HepG2 (cell line): ENCODE measurements around the gene TMEM204. TPM values are rescaled to one million over a fixed set of nuclear protein-coding genes. Genes with fewer than 3 reads are reported as not detected.
A peak's percentile ranks its signal among the peaks of the same experiment; 100 is the strongest.

Experiments
- ATAC-seq: fragments of 200-7000 bp; cut with Tn5 transposase; 3 replicates; pipeline ENCODE4 v1.9.1; 2020; ENCODE audit warnings: mild to moderate bottlenecking, moderate library complexity
- Bru-seq: library from RNA; stranded (reverse); fragments of 400-500 nt; gene quantifications from one replicate; lab custom pipeline; 2021; lab: Mats Ljungman, UMichigan
- BruChase-seq, 2 experiments: library from RNA; stranded (reverse); fragments of 400-500 nt; gene quantifications; one replicate each; lab custom pipeline; 2021; lab: Mats Ljungman, UMichigan
- BruUV-seq: library from RNA; stranded (reverse); fragments of 400-500 nt; replicated peaks from 2 replicates; lab custom pipeline; 2021; lab: Mats Ljungman, UMichigan
- CTCF ChIA-PET: fragments of 300-600 bp; formaldehyde crosslinking; extraction: SDS; loops from one replicate; lab custom pipeline; 2021; ENCODE audit warnings: low total read pairs, inconsistent platforms, low intra/inter-chr PET ratio; lab: Yijun Ruan, JAX
- POLR2A ChIA-PET: fragments of 350-600 bp; sonication (Branson Sonifier 250); formaldehyde crosslinking; loops from one replicate; lab custom pipeline; 2020; ENCODE audit warnings: antibody characterized with exemption, inconsistent platforms; lab: Yijun Ruan, JAX
- DNase-seq: peaks from one replicate; pipeline ENCODE4 v3.0.0-alpha.2; 2015; ENCODE audit warnings: low spot score
- FAIRE-seq: peaks from 3 replicates; lab custom pipeline; 2011; peaks lifted over from hg19 to GRCh38; lab: Jason Lieb, UNC
- H2AFZ ChIP-seq: one replicate; pipeline ENCODE4 v1.6.1; 2011; ENCODE audit warnings: low read length, inconsistent platforms
- H3K27ac ChIP-seq: fragments of 300-600 bp; 3 replicates; pipeline ENCODE4 v1.8.0; 2011; ENCODE audit warnings: mixed run types, mild to moderate bottlenecking, mixed read lengths, low read length, inconsistent platforms; ENCODE audit not compliant: insufficient read depth; ENCODE audit errors: extremely low read length
- H3K27me3 ChIP-seq, 2 experiments: fragments of 200-600 bp in 1 of 2; 2 replicates in 1 of 2; 3 replicates in 1 of 2; pipeline versions ENCODE4 v1.6.0 to v1.8.0; 2011; ENCODE audit warnings: low read length in 2 of 2, mild to moderate bottlenecking in 2 of 2, moderate library complexity in 2 of 2, inconsistent platforms in 1 of 2; ENCODE audit not compliant: insufficient read depth in 2 of 2, control insufficient read depth in 1 of 2
- H3K36me3 ChIP-seq, 2 experiments: fragments of 200-600 bp in 1 of 2; replicated peaks in 1 of 2; 2 replicates in 1 of 2; 3 replicates in 1 of 2; pipeline versions ENCODE4 v1.5.1 to v1.8.0; 2011; ENCODE audit warnings: low read length in 2 of 2, inconsistent platforms in 1 of 2; ENCODE audit not compliant: insufficient read depth in 2 of 2, control insufficient read depth in 1 of 2
- H3K4me1 ChIP-seq: 2 replicates; pipeline ENCODE4 v1.5.1; 2012; ENCODE audit warnings: low read length, inconsistent platforms; ENCODE audit not compliant: insufficient read depth
- H3K4me2 ChIP-seq: 2 replicates; pipeline ENCODE4 v1.6.0; 2011; ENCODE audit warnings: low read depth, low read length, inconsistent platforms
- H3K4me3 ChIP-seq, 3 experiments: fragments of 200-600 bp in 1 of 3; sonication (generic), shearing (Covaris generic) in 1 of 3; replicated peaks in 1 of 3; 2 replicates each; pipeline ENCODE4 v1.5.1; 2011 to 2016; ENCODE audit warnings: low read length in 3 of 3, inconsistent platforms in 2 of 3, low read depth in 2 of 3, mild to moderate bottlenecking in 2 of 3, control low read depth in 1 of 3, mixed read lengths in 1 of 3; ENCODE audit not compliant: insufficient read depth in 1 of 3
- H3K79me2 ChIP-seq: one replicate; pipeline ENCODE4 v1.6.1; 2011; ENCODE audit warnings: low read length, inconsistent platforms; ENCODE audit not compliant: insufficient read depth
- H3K9ac ChIP-seq: 2 replicates; pipeline ENCODE4 v1.6.0; 2011; ENCODE audit warnings: mild to moderate bottlenecking, low read depth, low read length, inconsistent platforms; ENCODE audit not compliant: insufficient read depth
- H3K9me3 ChIP-seq: 2 replicates; pipeline ENCODE4 v1.5.1; 2012; ENCODE audit warnings: mild to moderate bottlenecking, low read length
- H4K20me1 ChIP-seq: 2 replicates; pipeline ENCODE4 v1.6.0; 2011; ENCODE audit warnings: inconsistent platforms, mild to moderate bottlenecking, low read length, moderate library complexity; ENCODE audit not compliant: insufficient read depth
- BCL3 ChIP-seq: sonication (generic); formaldehyde crosslinking; IDR thresholded peaks from 2 replicates; pipeline ENCODE4 v1.5.1; 2020; ENCODE audit warnings: mild to moderate bottlenecking, missing genetic modification reagents, moderate library complexity
- GLMP ChIP-seq: sonication (generic); formaldehyde crosslinking; IDR thresholded peaks from 2 replicates; pipeline ENCODE4 v1.9.0; 2021; ENCODE audit warnings: missing genetic modification reagents, mild to moderate bottlenecking, borderline replicate concordance
- ONECUT2 ChIP-seq: sonication (generic); formaldehyde crosslinking; IDR thresholded peaks from 2 replicates; pipeline ENCODE4 v1.4.0; 2020; ENCODE audit warnings: missing genetic modification reagents
- PATZ1 ChIP-seq: sonication (generic); formaldehyde crosslinking; IDR thresholded peaks from 2 replicates; pipeline ENCODE4 v1.4.0; 2020; ENCODE audit warnings: missing genetic modification reagents
- PCBP1 ChIP-seq: fragments of 200-400 bp; formaldehyde crosslinking; IDR thresholded peaks from 2 replicates; pipeline ENCODE4 v1.6.1; 2017; ENCODE audit warnings: mild to moderate bottlenecking, low read depth, low read length, borderline replicate concordance
- ZBTB10 ChIP-seq: sonication (generic); formaldehyde crosslinking; IDR thresholded peaks from 2 replicates; pipeline ENCODE4 v1.4.0; 2020; ENCODE audit warnings: missing genetic modification reagents, borderline replicate concordance
- ZNF460 ChIP-seq: sonication (generic); formaldehyde crosslinking; IDR thresholded peaks from 2 replicates; pipeline ENCODE4 v1.5.1; 2020; ENCODE audit warnings: missing genetic modification reagents, mild to moderate bottlenecking, borderline replicate concordance
- ZNF512 ChIP-seq: sonication (generic); formaldehyde crosslinking; IDR thresholded peaks from 2 replicates; pipeline ENCODE4 v1.4.0; 2020; ENCODE audit warnings: mild to moderate bottlenecking, missing genetic modification reagents
- ZNF790 ChIP-seq: sonication (generic); formaldehyde crosslinking; IDR thresholded peaks from 2 replicates; pipeline ENCODE4 v1.8.0; 2022; ENCODE audit warnings: missing genetic modification reagents, mild to moderate bottlenecking, borderline replicate concordance
- WGBS: methylation state at CpG from one replicate; pipeline ENCODE4 v1.1.6; 2017; ENCODE audit warnings: low lambda C conversion rate; 5-methylcytosine and 5-hydroxymethylcytosine counted together
- in situ Hi-C: cut with HindIII; loops from 2 replicates; pipeline ENCODE4 v1.10.0; 2017; ENCODE audit warnings: low pct_unique_long_range_greater_than_20kb; ENCODE audit not compliant: extremely low pct_ligation_motif_present
- intact Hi-C: fragments of 100-400 bp; cut with micrococcal nuclease; formaldehyde crosslinking; loops from one replicate; pipeline ENCODE4 v1.10.0; 2022; ENCODE audit not compliant: unreplicated experiment
- long read RNA-seq, 2 experiments: library from RNA in 1 of 2; library from polyadenylated mRNA in 1 of 2; stranded (forward) in 1 of 2; unstranded in 1 of 2; transcript quantifications; one replicate each; pipeline ENCODE4 v2.0.0, GENCODE V29; 2019 to 2022
- polyA minus RNA-seq, 3 experiments: library from RNA; depleted of rRNA, polyadenylated mRNA; stranded (reverse); fragments of >200 nt; gene quantifications; 2 replicates each; pipeline ENCODE4 v1.2.3, GENCODE V29; 2011; ENCODE audit warnings: low replicate concordance in 1 of 3
- polyA plus RNA-seq, 8 experiments: library from polyadenylated mRNA; depleted of rRNA in 3 of 8; stranded (reverse) in 7 of 8; unstranded in 1 of 8; fragments of >200 nt; fragmentation: Illumina TruSeq in 4 of 8; extraction: Trizol in 4 of 8; gene quantifications; 2 replicates each; pipeline versions ENCODE4 v1.2.1 to v1.2.3, GENCODE V29; 2011 to 2016; ENCODE audit warnings: low read depth in 4 of 8, missing spikeins in 1 of 8, mixed read lengths in 1 of 8; ENCODE audit not compliant: insufficient read depth in 1 of 8
- total RNA-seq, 5 experiments: library from RNA; depleted of rRNA; stranded (reverse); fragments of >200 nt; fragmentation: Illumina TruSeq; extraction: Trizol; gene quantifications; 2 replicates each; pipeline ENCODE4 v1.2.3, GENCODE V29; 2016; ENCODE audit warnings: low read depth in 1 of 5

TMEM204 gene
- total RNA-seq (2016; rRNA removed; fragmentation: Illumina TruSeq; extraction: Trizol) (not detected in 2 replicates), polyA plus RNA-seq (2011; rRNA removed) (not detected in 2 replicates), polyA minus RNA-seq (2011; rRNA and poly(A)+ RNA removed; ENCODE audit: low replicate concordance) (not detected in 2 replicates), Bru-seq, nascent RNA (percentile 5 among the genes with signal in this experiment), BruChase-seq, experiment 1, labeled RNA remaining after a 6-hour chase (not detected), BruChase-seq, experiment 2, labeled RNA remaining after a 2-hour chase (not detected)
- total RNA-seq (2016; cell fraction: cytosol; rRNA removed; fragmentation: Illumina TruSeq; extraction: Trizol; ENCODE audit: low read depth) = not detected in 2 replicates
- total RNA-seq (2016; cell fraction: insoluble cytoplasmic fraction; rRNA removed; fragmentation: Illumina TruSeq; extraction: Trizol) = not detected in 2 replicates
- total RNA-seq (2016; cell fraction: membrane; rRNA removed; fragmentation: Illumina TruSeq; extraction: Trizol) = not detected in 2 replicates
- total RNA-seq (2016; cell fraction: nucleus; rRNA removed; fragmentation: Illumina TruSeq; extraction: Trizol) = not detected in 2 replicates
- polyA plus RNA-seq (2011; cell fraction: cytosol; rRNA removed) = not detected in 2 replicates
- not detected in 2 replicates for polyA plus RNA-seq (2011; cell fraction: nucleus; rRNA removed)
- not detected in 2 replicates for polyA plus RNA-seq (2012)
- polyA plus RNA-seq (2016; cell fraction: cytosol; fragmentation: Illumina TruSeq; extraction: Trizol; ENCODE audit: low read depth) = not detected in 2 replicates
- not detected in 2 replicates for polyA plus RNA-seq (2016; cell fraction: insoluble cytoplasmic fraction; fragmentation: Illumina TruSeq; extraction: Trizol; ENCODE audit: low read depth)
- not detected in 2 replicates for polyA plus RNA-seq (2016; cell fraction: membrane; fragmentation: Illumina TruSeq; extraction: Trizol; ENCODE audit: low read depth)
- not detected in 2 replicates for polyA plus RNA-seq (2016; cell fraction: nucleus; fragmentation: Illumina TruSeq; extraction: Trizol; ENCODE audit: insufficient read depth, low read depth)
- polyA minus RNA-seq (2011; cell fraction: cytosol; rRNA and poly(A)+ RNA removed) = not detected in 2 replicates
- polyA minus RNA-seq (2011; cell fraction: nucleus; rRNA and poly(A)+ RNA removed) = not detected in 2 replicates
- long read RNA-seq, experiment 1 = 0 reads
- long read RNA-seq, experiment 2 = 0 reads

- Histone ChIP-seq H2AFZ (no peak within 1 kb of the TSS), H3K9ac (no peak within 1 kb of the TSS), H3K27me3 (no peaks in the 10 kb centered on the region), H3K9me3 (no peaks in the 10 kb centered on the region), H3K79me2 (no peaks in the 10 kb centered on the region), H3K36me3 (no peaks in the 10 kb centered on the region), H3K4me3 (no peak within 1 kb of the TSS), H3K4me1 (peaks cover under 1% of the 10 kb centered on the region; the same call in 1 of the 2 replicates), H3K27ac (no peak within 1 kb of the TSS), H3K4me2 (no peak within 1 kb of the TSS), H4K20me1 (no peaks in the 10 kb centered on the region)
- FAIRE-seq (no peak), DNase-seq (no peak), ATAC-seq (no peak)
- intact Hi-C loops (no loop called here), in situ Hi-C loops (no loop called here)
- ChIA-PET POLR2A (no interaction called here), CTCF (no interaction called here)
- BruUV-seq = no TSS peak
- 93% methylated on average over 17 of the region's 27 CpGs for whole genome bisulfite sequencing
- TF ChIP-seq PCBP1 (no peak), ZNF460 (no peak), PATZ1 (CRISPR knock-in tag) (no peak), ZNF790 (no peak), BCL3 (no peak), ONECUT2 (CRISPR knock-in tag) (no peak), ZBTB10 (CRISPR knock-in tag) (no peak), GLMP (CRISPR knock-in tag) (no peak), ZNF512 (CRISPR knock-in tag) (no peak)
These were observed at the start of gene TMEM204 for GRCh38 chr16:1533443-1533951. TSS of gene TMEM204 (plus strand) at chr16:1533666. CDS start at chr16:1534276, 610 bp downstream.
